Measurements from ENCODE around the gene KCNJ6. TPM values are rescaled to one million over a fixed set of nuclear protein-coding genes. Genes with fewer than 3 reads are reported as not detected.

KCNJ6 gene, protein sequence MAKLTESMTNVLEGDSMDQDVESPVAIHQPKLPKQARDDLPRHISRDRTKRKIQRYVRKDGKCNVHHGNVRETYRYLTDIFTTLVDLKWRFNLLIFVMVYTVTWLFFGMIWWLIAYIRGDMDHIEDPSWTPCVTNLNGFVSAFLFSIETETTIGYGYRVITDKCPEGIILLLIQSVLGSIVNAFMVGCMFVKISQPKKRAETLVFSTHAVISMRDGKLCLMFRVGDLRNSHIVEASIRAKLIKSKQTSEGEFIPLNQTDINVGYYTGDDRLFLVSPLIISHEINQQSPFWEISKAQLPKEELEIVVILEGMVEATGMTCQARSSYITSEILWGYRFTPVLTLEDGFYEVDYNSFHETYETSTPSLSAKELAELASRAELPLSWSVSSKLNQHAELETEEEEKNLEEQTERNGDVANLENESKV
- total RNA-seq = under 1 TPM; 0.03 to 0.05 TPM
- polyA plus RNA-seq (ENCODE audit: insufficient read length in 6 of 6) = under 1 TPM; 0.14 to 0.28 (median 0.18) TPM
- long read RNA-seq, donor 1 = 0 reads
- long read RNA-seq, donor 2, full-length matches to known transcripts = 1 of 1 reads
- long read RNA-seq, donor 2, partial matches to known transcripts = 0 of 1 reads
- long read RNA-seq, donor 2, other reads (novel, unspliced or antisense) = 0 of 1 reads
- long read RNA-seq, donor 3 = 0 reads
- long read RNA-seq, donor 4 = 0 reads
- long read RNA-seq, donor 5 = 0 reads
- long read RNA-seq, donor 6 = 0 reads
- long read RNA-seq, donor 7, full-length matches to known transcripts = 1 of 1 reads
- long read RNA-seq, donor 7, partial matches to known transcripts = 0 of 1 reads
- long read RNA-seq, donor 7, other reads (novel, unspliced or antisense) = 0 of 1 reads
- long read RNA-seq, donor 8 = 0 reads
- long read RNA-seq, donor 9 = 0 reads
- long read RNA-seq, donor 10 = 0 reads
- long read RNA-seq, donor 11, full-length matches to known transcripts = 3 of 3 reads
- long read RNA-seq, donor 11, partial matches to known transcripts = 0 of 3 reads
- long read RNA-seq, donor 11, other reads (novel, unspliced or antisense) = 0 of 3 reads
- long read RNA-seq, donor 12 = 0 reads

DNA sequence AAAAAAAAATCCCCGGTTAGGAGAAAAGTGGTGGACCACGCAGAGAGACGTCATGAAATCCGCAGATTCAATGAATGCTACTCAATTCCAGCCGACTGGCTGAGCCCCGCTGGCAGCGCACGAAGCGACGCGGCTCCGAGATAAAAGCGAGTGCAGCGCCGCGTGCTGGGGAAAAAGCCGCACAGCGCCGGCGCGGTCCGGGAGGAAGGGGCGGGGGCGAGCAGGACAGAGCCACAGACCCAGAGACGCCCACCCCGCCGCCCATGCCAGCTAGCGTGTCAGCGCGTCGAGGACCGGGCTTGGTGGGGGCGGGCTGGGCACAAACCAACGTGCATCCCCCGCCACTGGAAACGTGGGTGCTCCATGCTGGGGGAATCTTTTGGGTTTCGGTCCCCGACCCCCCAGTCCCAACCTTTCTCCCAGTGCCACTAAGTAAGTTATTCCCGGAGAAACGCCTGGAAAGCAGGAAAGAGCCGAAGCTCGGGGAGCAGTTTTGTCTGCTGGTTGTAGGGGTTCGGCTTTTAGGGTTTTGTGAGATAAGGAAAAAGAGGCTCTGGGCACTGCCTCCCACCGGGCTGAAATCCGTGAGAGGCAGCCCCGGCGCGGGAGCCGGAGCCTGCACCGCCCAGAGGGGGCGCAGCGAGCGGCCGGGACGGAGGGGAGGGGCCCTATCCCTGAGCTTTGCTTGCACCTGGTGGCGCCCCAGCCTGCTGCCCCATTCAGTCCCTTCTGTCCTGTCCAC, at the start of gene KCNJ6:
KCNJ6 (minus strand) TSS at position 148 of the 742 bp plus-strand sequence. CDS start 75,775 bp downstream, outside the sequence.
- peaks cover 9 to 15% of the 10 kb centered on the region in 2 donors for H3K4me1 ChIP-seq
- no peaks in the 10 kb centered on the region for H3K9me3 ChIP-seq
- peak within 1 kb of the TSS in 1 of 2 donors; percentile 2 for H3K4me3 ChIP-seq
- H3K27ac ChIP-seq = no peak within 1 kb of the TSS
- peaks cover 40 to 96% of the 10 kb centered on the region in 2 donors for H3K27me3 ChIP-seq
- peak in 3 of 4 donors; percentile 36 to 75 (median 65) for DNase-seq
- TF ChIP-seq, protein P1, sequence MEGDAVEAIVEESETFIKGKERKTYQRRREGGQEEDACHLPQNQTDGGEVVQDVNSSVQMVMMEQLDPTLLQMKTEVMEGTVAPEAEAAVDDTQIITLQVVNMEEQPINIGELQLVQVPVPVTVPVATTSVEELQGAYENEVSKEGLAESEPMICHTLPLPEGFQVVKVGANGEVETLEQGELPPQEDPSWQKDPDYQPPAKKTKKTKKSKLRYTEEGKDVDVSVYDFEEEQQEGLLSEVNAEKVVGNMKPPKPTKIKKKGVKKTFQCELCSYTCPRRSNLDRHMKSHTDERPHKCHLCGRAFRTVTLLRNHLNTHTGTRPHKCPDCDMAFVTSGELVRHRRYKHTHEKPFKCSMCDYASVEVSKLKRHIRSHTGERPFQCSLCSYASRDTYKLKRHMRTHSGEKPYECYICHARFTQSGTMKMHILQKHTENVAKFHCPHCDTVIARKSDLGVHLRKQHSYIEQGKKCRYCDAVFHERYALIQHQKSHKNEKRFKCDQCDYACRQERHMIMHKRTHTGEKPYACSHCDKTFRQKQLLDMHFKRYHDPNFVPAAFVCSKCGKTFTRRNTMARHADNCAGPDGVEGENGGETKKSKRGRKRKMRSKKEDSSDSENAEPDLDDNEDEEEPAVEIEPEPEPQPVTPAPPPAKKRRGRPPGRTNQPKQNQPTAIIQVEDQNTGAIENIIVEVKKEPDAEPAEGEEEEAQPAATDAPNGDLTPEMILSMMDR (IDR thresholded peaks at IDR 0.05) = peak; percentile 36 to 44
- intact Hi-C loops (cut with DNase I) = no loop called here
- H3K36me3 ChIP-seq = no peaks in the 10 kb centered on the region
- ATAC-seq = peak; percentile 93

- H3K27me3 ChIP-seq = no peaks in the 10 kb centered on the region
- H3K4me3 ChIP-seq = no peak overlapping the region
- TF ChIP-seq, protein P1 (IDR thresholded peaks at IDR 0.05) = no peak
- H3K27ac ChIP-seq = no peak overlapping the region
- ATAC-seq (no peak), DNase-seq (no peak)
- H3K9me3 ChIP-seq = no peaks in the 10 kb centered on the region
- no peaks in the 10 kb centered on the region for H3K36me3 ChIP-seq
- intact Hi-C loops (cut with DNase I) = no loop called here
- H3K4me1 ChIP-seq = no peaks in the 10 kb centered on the region
These were observed 49.0 kb upstream of the KCNJ6 start for GRCh38 chr21:37965088-37965805.

GRCh38 chr21:37958537-37958936, 42.3 kb upstream of the KCNJ6 start:
- intact Hi-C loops (cut with DNase I) = no loop called here

DNA sequence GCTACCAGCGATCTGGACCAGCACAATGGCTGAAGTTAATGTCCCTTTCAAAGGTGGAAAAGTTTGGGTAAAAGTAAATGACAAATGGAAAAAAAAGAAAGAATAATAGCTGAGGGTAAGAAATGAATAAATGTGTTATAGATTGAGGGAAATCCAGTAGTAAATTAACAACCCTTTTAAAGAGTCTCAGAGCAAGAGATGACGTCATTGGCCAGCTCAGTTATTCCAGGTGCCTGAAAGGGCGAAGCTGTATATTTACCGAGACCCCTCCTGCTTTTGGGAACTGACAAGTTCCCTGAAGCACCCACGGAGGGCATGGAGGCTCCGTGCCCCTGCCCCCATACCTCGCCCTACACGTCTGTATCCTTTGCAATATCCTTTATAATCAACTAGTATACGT, 40.5 kb upstream of the KCNJ6 start:
- no peaks in the 10 kb centered on the region for H3K4me1 ChIP-seq
- H3K27ac ChIP-seq = no peak overlapping the region
- peaks cover 0 to 6% of the 10 kb centered on the region in 2 donors for H3K27me3 ChIP-seq
- intact Hi-C loops (cut with DNase I) = no loop called here
- TF ChIP-seq, protein P1 (IDR thresholded peaks at IDR 0.05) = no peak
- ATAC-seq = no peak
- no peaks in the 10 kb centered on the region for H3K36me3 ChIP-seq
- no peak for DNase-seq
- no peak overlapping the region for H3K4me3 ChIP-seq
- no peaks in the 10 kb centered on the region for H3K9me3 ChIP-seq

More at GRCh38 chr21:37958537-37958936, 42.3 kb upstream of the KCNJ6 start:
- Histone ChIP-seq H3K27ac (no peak overlapping the region), H3K27me3 (peaks cover 0 to 6% of the 10 kb centered on the region in 2 donors), H3K9me3 (no peaks in the 10 kb centered on the region), H3K36me3 (no peaks in the 10 kb centered on the region), H3K4me1 (no peaks in the 10 kb centered on the region), H3K4me3 (no peak overlapping the region)
- ATAC-seq = no peak
- no peak for DNase-seq
- TF ChIP-seq, protein P1 (IDR thresholded peaks at IDR 0.05) = no peak
